GM23338 (cell line): ENCODE results near the gene CFAP77. TPM values are rescaled to one million over a fixed set of nuclear protein-coding genes. Genes with fewer than 3 reads are reported as not detected.

ENCODE experiments used
- ATAC-seq: fragments of 200-7000 bp; cut with Tn5 transposase; 3 replicates; pipeline ENCODE4 v1.9.1; 2020
- DNase-seq: peaks from one replicate; pipeline ENCODE4 v3.0.0-alpha.2; 2015; ENCODE audit warnings: low spot score
- H2AFZ ChIP-seq: fragments of 200-600 bp; sonication (generic); 2 replicates; pipeline ENCODE4 v1.8.0; 2016; ENCODE audit warnings: antibody characterized with exemption, mild to moderate bottlenecking, moderate library complexity
- H3F3A ChIP-seq: fragments of 200-600 bp; sonication (generic); replicated peaks from 2 replicates; pipeline ENCODE4 v1.8.0; 2017; ENCODE audit warnings: antibody characterized with exemption, mixed run types, low read depth
- H3K27ac ChIP-seq: fragments of 200-600 bp; sonication (generic); 2 replicates; pipeline ENCODE4 v1.6.1; 2016; ENCODE audit warnings: low read depth
- H3K27me3 ChIP-seq: fragments of 200-600 bp; sonication (generic); 2 replicates; pipeline ENCODE4 v1.8.0; 2016; ENCODE audit warnings: mild to moderate bottlenecking, mixed run types, moderate library complexity; ENCODE audit not compliant: insufficient read depth
- H3K36me3 ChIP-seq: fragments of 200-600 bp; sonication (generic); 2 replicates; pipeline ENCODE4 v1.8.0; 2016; ENCODE audit warnings: mild to moderate bottlenecking; ENCODE audit not compliant: insufficient read depth
- H3K4me1 ChIP-seq: fragments of 200-600 bp; sonication (generic); 2 replicates; pipeline ENCODE4 v1.8.0; 2016; ENCODE audit warnings: mild to moderate bottlenecking, moderate library complexity; ENCODE audit not compliant: insufficient read depth
- H3K4me2 ChIP-seq: fragments of 200-600 bp; sonication (generic); 2 replicates; pipeline ENCODE4 v1.7.1; 2017; ENCODE audit warnings: mixed run types
- H3K4me3 ChIP-seq: fragments of 200-600 bp; sonication (generic); 2 replicates; pipeline ENCODE4 v1.6.1; 2016; ENCODE audit warnings: mixed run types
- H3K79me2 ChIP-seq: fragments of 200-600 bp; sonication (generic); replicated peaks from 2 replicates; pipeline ENCODE4 v1.8.0; 2017; ENCODE audit warnings: mild to moderate bottlenecking; ENCODE audit not compliant: insufficient read depth
- H3K9me2 ChIP-seq: fragments of 200-600 bp; sonication (generic); 2 replicates; pipeline ENCODE4 v1.8.0; 2017; ENCODE audit not compliant: insufficient read depth
- H4K20me1 ChIP-seq: fragments of 200-600 bp; sonication (generic); replicated peaks from 2 replicates; pipeline ENCODE4 v1.8.0; 2017; ENCODE audit warnings: mild to moderate bottlenecking; ENCODE audit not compliant: insufficient read depth
- H3K27ac Mint-ChIP-seq: 2 replicates; pipeline ENCODE4 v1.8.0; 2020; ENCODE audit warnings: inconsistent platforms, mild to moderate bottlenecking, moderate library complexity, mixed read lengths
- H3K27me3 Mint-ChIP-seq: 3 replicates; pipeline ENCODE4 v1.8.0; 2022; ENCODE audit warnings: low read depth, mild to moderate bottlenecking, moderate library complexity, mixed read lengths, inconsistent platforms; ENCODE audit not compliant: insufficient read depth, poor library complexity
- H3K36me3 Mint-ChIP-seq: 3 replicates; pipeline ENCODE4 v1.8.0; 2021; ENCODE audit warnings: low read depth, mild to moderate bottlenecking, inconsistent platforms, moderate library complexity, mixed read lengths
- H3K4me1 Mint-ChIP-seq: 3 replicates; pipeline ENCODE4 v1.8.0; 2020; ENCODE audit warnings: mild to moderate bottlenecking, inconsistent platforms, mixed read lengths
- H3K4me3 Mint-ChIP-seq: 3 replicates; pipeline ENCODE4 v1.8.0; 2021; ENCODE audit warnings: moderate library complexity, mild to moderate bottlenecking, inconsistent platforms, mixed read lengths
- H3K9me3 Mint-ChIP-seq: 3 replicates; pipeline ENCODE4 v1.8.0; 2020; ENCODE audit warnings: moderate library complexity, mild to moderate bottlenecking, inconsistent platforms, mixed read lengths
- CREB1 ChIP-seq: fragments of 250-450 bp; sonication (Bioruptor Pico); IDR thresholded peaks from 2 replicates; pipeline ENCODE4 v1.5.0; 2020; ENCODE audit warnings: low read depth, mild to moderate bottlenecking, moderate library complexity
- CTCF ChIP-seq, 2 experiments: fragments of 200-600 bp in 1 of 2; sonication (generic) in 1 of 2; conservative IDR thresholded peaks; 2 replicates each; pipeline versions ENCODE4 v1.5.1 to v1.6.1; 2016 to 2017; ENCODE audit warnings: antibody characterized with exemption in 2 of 2, low read depth in 2 of 2, mild to moderate bottlenecking in 2 of 2, moderate library complexity in 1 of 2
- ETS1 ChIP-seq: IDR thresholded peaks from 2 replicates; pipeline ENCODE4 v1.6.1; 2016; ENCODE audit warnings: antibody characterized with exemption
- EZH2 ChIP-seq: fragments of 200-600 bp; sonication (generic); IDR thresholded peaks from one replicate; pipeline ENCODE4 v1.8.0; 2017; ENCODE audit warnings: antibody characterized with exemption, mild to moderate bottlenecking, low read depth; ENCODE audit not compliant: unreplicated experiment
- EZH2phosphoT487 ChIP-seq: fragments of 200-600 bp; sonication (generic); IDR thresholded peaks from one replicate; pipeline ENCODE4 v1.8.1; 2018; ENCODE audit warnings: antibody characterized with exemption; ENCODE audit not compliant: unreplicated experiment
- JUNB ChIP-seq: IDR thresholded peaks from one replicate; pipeline ENCODE4 v1.6.1; 2016; ENCODE audit warnings: antibody characterized with exemption; ENCODE audit not compliant: unreplicated experiment
- NANOG ChIP-seq: IDR thresholded peaks from 2 replicates; pipeline ENCODE4 v1.6.1; 2016; ENCODE audit warnings: antibody characterized with exemption, borderline replicate concordance
- POLR2AphosphoS5 ChIP-seq: IDR thresholded peaks from 2 replicates; pipeline ENCODE4 v1.6.1; 2016; ENCODE audit warnings: antibody characterized with exemption, low read depth
- REST ChIP-seq: IDR thresholded peaks from one replicate; pipeline ENCODE4 v1.6.1; 2018; ENCODE audit warnings: antibody characterized with exemption; ENCODE audit not compliant: unreplicated experiment
- STAT1 ChIP-seq: IDR thresholded peaks from one replicate; pipeline ENCODE4 v1.6.1; 2016; ENCODE audit warnings: antibody characterized with exemption; ENCODE audit not compliant: unreplicated experiment
- ZNF114 ChIP-seq: fragments of 250-450 bp; sonication (Bioruptor Pico); IDR thresholded peaks from 2 replicates; pipeline ENCODE4 v1.5.0; 2020; ENCODE audit warnings: mild to moderate bottlenecking, moderate library complexity
- ZNF331 ChIP-seq: fragments of 250-450 bp; sonication (Bioruptor Pico); IDR thresholded peaks from 2 replicates; pipeline ENCODE4 v1.5.0; 2020; ENCODE audit warnings: low read depth, mild to moderate bottlenecking, moderate library complexity
- ZNF462 ChIP-seq: fragments of 250-450 bp; sonication (Bioruptor Pico); IDR thresholded peaks from 2 replicates; pipeline ENCODE4 v1.5.0; 2020; ENCODE audit warnings: mild to moderate bottlenecking, moderate library complexity
- polyA plus RNA-seq: library from polyadenylated mRNA; unstranded; fragments of >200 nt; fragmentation: Nextera tagmentation; extraction: Ambion mirVana; gene quantifications from 2 replicates; pipeline ENCODE4 v1.2.1, GENCODE V29; 2016
- total RNA-seq: library from RNA; depleted of rRNA; stranded (reverse); fragments of >200 nt; shearing (Covaris generic); gene quantifications from 2 replicates; pipeline ENCODE4 v1.2.3, GENCODE V29; 2014

Gene CFAP77
- total and polyA plus RNA-seq, 2 experiments from 2014 or later = 0.97 to 1.3 TPM

GRCh38 chr9:132575811-132576210 lies 165.8 kb downstream of the CFAP77 start:
- H3K4me3 Mint-ChIP-seq = no peak overlapping the region
- H3K27me3 Mint-ChIP-seq = peaks cover 66% of the 10 kb centered on the region
- no peaks in the 10 kb centered on the region for H3K36me3 Mint-ChIP-seq
- H3K9me2 ChIP-seq = no peaks in the 10 kb centered on the region
- H3K27me3 ChIP-seq = peaks cover 57% of the 10 kb centered on the region
- no peak overlapping the region for H3K4me3 ChIP-seq
- H3K4me2 ChIP-seq = no peak overlapping the region
- peaks cover 16% of the 10 kb centered on the region; the same call in 1 of the 2 replicates for H4K20me1 ChIP-seq
- no peaks in the 10 kb centered on the region; the same call in 2 of the 3 replicates for H3K9me3 Mint-ChIP-seq
- DNase-seq (no peak), ATAC-seq (no peak)
- no peak overlapping the region for H3K27ac Mint-ChIP-seq
- H3F3A ChIP-seq = no peaks in the 10 kb centered on the region
- H3K36me3 ChIP-seq = no peaks in the 10 kb centered on the region; the same call in 1 of the 2 replicates
- no peak overlapping the region for H3K27ac ChIP-seq
- H3K79me2 ChIP-seq = no peaks in the 10 kb centered on the region
- peaks cover 10% of the 10 kb centered on the region for H3K4me1 ChIP-seq
- peaks cover 8% of the 10 kb centered on the region for H3K4me1 Mint-ChIP-seq
- TF ChIP-seq NANOG (no peak), EZH2 (no peak), ETS1 (no peak), STAT1 (no peak), REST (no peak), ZNF331 (CRISPR knock-in tag) (no peak), CREB1 (CRISPR knock-in tag) (no peak), JUNB (no peak), ZNF114 (CRISPR knock-in tag) (no peak), CTCF (conservative IDR thresholded peaks at IDR 0.05; ENCODE audit: low read depth in 2 of 2) (no peak), POLR2AphosphoS5 (no peak), EZH2phosphoT487 (no peak), ZNF462 (no peak)
- H2AFZ ChIP-seq = no peak overlapping the region
